Dendritic cell treated with granulocyte-macrophage colony-stimulating factor and Interleukin-4, amounts not matched to agents 40 ng/mL and 50 ng/mL, for 4 days (primary cell): ENCODE results near the gene ATP11A.

Experiments used
- H3K27ac Mint-ChIP-seq: one replicate; pipeline ENCODE4 v1.8.0; 2022; ENCODE audit warnings: mild to moderate bottlenecking, mixed read lengths
- H3K27me3 Mint-ChIP-seq: one replicate; pipeline ENCODE4 v1.8.0; 2022; ENCODE audit warnings: mild to moderate bottlenecking, mixed read lengths
- H3K36me3 Mint-ChIP-seq: one replicate; pipeline ENCODE4 v1.8.0; 2022; ENCODE audit warnings: low read depth, mixed read lengths
- H3K4me1 Mint-ChIP-seq: one replicate; pipeline ENCODE4 v1.8.0; 2022; ENCODE audit warnings: low read depth, mixed read lengths
- H3K4me3 Mint-ChIP-seq: one replicate; pipeline ENCODE4 v1.8.0; 2022; ENCODE audit warnings: mild to moderate bottlenecking, moderate library complexity, mixed read lengths
- H3K9me3 Mint-ChIP-seq: one replicate; pipeline ENCODE4 v1.8.0; 2022; ENCODE audit warnings: mixed read lengths
- intact Hi-C: fragments of 100-400 bp; cut with micrococcal nuclease; formaldehyde crosslinking; loops from one replicate; pipeline ENCODE4 v1.15.0; 2022

ATP11A gene

DNA sequence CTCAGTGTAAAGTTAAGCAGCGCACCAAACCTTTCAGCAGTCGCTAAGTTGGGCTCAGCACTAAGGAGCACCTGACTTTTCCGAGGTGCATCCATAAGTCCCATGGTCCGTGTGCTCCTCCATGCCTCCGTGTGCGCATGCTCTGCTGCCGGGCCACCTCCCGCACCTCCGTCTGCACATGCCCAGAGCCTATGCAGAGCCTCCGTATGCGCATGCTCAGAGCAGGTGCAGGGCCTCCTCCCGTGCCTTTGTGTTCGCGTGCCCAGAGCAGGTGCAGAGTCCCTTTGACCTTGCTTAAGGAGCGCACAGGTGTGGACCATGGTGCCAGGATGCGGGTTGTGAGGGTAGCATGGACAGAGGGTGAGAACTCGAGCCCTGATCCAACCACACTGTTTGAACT is 46.0 kb downstream of the ATP11A start:
- intact Hi-C loops: no loop called here
- H3K4me3 Mint-ChIP-seq: no peak overlapping the region
- no peak overlapping the region for H3K27ac Mint-ChIP-seq

DNA sequence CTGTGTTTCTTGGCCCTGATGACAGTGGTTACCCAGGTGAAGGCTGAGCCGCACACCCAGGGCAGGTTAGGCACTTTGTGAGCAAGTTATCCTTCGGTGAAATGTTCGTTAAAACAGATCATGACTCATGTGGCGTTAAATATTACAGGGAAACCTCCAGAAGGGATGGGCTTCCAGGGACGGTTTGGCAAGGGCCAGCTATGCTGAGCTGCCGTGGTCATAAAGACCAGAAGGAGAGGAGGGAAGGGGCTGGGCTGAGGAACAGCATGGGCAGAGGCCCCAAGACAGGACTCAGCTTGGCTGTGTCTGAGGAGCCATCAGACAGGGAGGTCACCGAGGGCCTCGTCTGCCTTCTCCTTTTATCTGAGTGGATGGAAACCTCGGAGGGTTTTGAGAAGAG is 47.5 kb downstream of the ATP11A start:
- Mint-ChIP-seq H3K9me3 (no peaks in the 10 kb centered on the region), H3K27me3 (no peaks in the 10 kb centered on the region), H3K4me3 (no peak overlapping the region), H3K4me1 (peaks cover 44% of the 10 kb centered on the region), H3K36me3 (peaks cover 11% of the 10 kb centered on the region), H3K27ac (no peak overlapping the region)
- intact Hi-C loops: no loop called here

More for the DNA sequence above, 46.0 kb downstream of the ATP11A start:
- Mint-ChIP-seq H3K9me3 (no peaks in the 10 kb centered on the region), H3K36me3 (peaks cover 12% of the 10 kb centered on the region), H3K27me3 (no peaks in the 10 kb centered on the region), H3K4me1 (peaks cover 38% of the 10 kb centered on the region)

DNA sequence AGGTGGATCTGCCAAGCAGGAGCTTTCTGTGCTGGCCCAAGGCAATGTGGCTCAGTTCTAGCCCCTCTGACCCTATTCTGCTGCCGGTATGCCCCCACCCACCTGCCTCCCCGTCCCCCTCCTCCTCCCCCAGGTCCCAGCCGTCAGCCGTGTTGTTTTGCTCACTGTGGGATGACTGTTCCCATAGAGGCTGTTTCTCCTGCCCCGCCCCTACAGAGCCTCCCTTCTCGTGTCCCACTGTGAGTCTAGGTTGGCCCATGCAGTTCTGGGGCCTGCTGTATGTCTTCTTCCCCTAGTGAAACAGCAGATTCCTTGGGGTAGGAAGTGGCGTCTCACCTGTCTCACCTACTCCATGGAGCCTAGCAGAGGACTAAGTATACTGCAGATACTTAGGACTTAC is 48.8 kb downstream of the ATP11A start:
- Mint-ChIP-seq H3K4me1 (peaks cover 49% of the 10 kb centered on the region), H3K36me3 (peaks cover 14% of the 10 kb centered on the region), H3K27me3 (no peaks in the 10 kb centered on the region), H3K27ac (no peak overlapping the region), H3K9me3 (no peaks in the 10 kb centered on the region), H3K4me3 (no peak overlapping the region)
- intact Hi-C loops: no loop called here

DNA sequence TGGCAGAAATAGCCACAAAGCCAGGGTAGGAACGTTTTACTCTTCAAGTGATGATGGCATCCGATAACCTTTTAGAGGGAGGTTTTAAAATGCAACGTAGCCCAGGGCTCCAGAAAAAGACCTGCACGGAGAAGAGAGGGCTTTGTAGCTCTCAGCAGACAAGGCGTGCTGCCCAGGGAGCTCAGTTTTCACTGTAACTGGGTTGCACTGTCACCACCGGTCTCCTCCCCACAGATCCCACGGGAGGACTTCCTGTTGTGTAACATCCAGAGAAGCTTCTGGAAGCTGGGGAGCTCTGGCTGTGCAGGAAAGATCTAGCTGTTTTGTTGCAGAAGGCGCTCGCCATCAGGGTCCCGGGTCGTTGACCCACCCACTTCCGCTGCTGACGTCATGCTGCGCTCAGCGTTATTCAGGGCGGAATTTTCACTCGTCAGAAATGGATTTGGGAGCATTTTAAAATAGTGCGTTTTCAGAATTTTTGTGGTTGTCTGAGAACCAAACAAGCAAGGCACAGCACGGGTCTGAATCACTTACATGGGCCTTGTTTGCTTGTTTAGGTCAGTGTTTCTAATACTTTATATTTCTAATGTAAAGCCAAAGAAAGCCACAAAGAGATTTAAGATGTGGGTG is 50.8 kb downstream of the ATP11A start:
- intact Hi-C loops: no loop called here
- Mint-ChIP-seq H3K36me3 (peaks cover 7% of the 10 kb centered on the region), H3K9me3 (no peaks in the 10 kb centered on the region), H3K4me3 (no peak overlapping the region), H3K4me1 (peaks cover 60% of the 10 kb centered on the region), H3K27ac (no peak overlapping the region), H3K27me3 (no peaks in the 10 kb centered on the region)

DNA sequence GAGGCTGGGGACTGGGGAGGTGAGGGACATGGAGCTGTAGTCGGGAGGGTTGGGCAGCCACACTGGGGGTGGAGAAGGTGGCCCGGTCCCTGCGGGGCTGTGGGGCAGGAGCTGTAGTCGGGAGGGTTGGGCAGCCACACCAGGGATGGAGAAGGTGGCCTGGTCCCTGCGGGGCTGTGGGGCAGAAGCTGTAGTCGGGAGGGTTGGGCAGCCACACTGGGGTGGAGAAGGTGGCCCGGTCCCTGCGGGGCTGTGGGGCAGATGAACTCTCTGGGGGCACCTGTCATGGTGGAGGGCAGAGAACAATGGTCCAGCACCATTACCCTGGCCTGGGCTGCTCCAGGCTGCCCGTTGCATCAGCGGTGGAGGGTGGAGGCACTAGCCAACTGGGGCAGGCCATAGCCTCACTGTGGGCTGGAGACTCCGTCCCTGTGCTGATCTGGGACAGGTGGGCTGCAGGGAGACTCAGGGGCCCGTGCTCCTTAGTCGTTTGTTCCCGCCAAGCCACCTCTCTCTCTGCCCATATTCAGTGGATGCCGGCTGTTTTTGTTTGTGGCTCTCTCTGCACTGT is 51.4 kb downstream of the ATP11A start:
- peaks cover 12% of the 10 kb centered on the region for H3K36me3 Mint-ChIP-seq
- H3K4me1 Mint-ChIP-seq: peaks cover 60% of the 10 kb centered on the region
- H3K27me3 Mint-ChIP-seq: no peaks in the 10 kb centered on the region
- intact Hi-C loops: no loop called here
- H3K9me3 Mint-ChIP-seq: no peaks in the 10 kb centered on the region
- no peak overlapping the region for H3K4me3 Mint-ChIP-seq
- no peak overlapping the region for H3K27ac Mint-ChIP-seq

DNA sequence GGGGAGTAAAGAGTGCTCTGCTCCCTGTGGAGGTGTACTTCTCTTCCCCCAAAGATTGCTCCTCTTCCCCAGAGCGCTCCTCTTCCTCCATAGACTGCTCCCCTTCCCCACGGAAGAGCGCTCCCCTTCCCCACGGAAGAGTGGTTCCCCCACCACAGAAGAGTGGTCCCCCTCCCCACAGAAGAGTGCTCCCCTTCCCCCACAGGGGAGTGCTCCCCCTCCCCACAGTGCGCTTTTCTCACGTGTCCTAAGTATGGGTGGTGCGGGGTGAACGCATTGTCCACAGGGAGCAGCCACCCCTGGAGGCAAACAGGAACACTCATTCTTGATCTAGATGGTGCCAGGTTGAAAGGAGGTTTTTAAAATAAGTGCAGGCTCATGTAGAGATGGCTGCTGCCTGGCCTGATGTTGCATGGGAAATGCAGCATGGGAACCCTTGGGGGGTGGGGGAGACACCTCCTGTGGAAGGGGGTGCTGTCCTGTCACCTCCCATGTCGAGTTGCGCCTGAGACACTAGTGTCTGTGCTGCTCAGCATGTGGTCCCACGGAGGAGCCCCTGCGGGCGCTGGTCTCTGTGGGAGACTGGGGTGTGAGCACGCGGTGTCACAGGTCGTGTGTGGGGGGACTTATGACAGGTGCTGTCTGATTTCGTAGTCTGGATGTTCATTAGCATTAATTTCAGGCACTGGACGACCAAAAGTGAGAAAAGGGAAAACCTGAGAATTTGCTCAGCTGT is 52.2 kb downstream of the ATP11A start:
- intact Hi-C loops: no loop called here
- no peaks in the 10 kb centered on the region for H3K9me3 Mint-ChIP-seq
- H3K4me1 Mint-ChIP-seq: peaks cover 56% of the 10 kb centered on the region
- no peaks in the 10 kb centered on the region for H3K27me3 Mint-ChIP-seq
- no peak overlapping the region for H3K27ac Mint-ChIP-seq
- H3K4me3 Mint-ChIP-seq: no peak overlapping the region
- H3K36me3 Mint-ChIP-seq: peaks cover 16% of the 10 kb centered on the region

DNA sequence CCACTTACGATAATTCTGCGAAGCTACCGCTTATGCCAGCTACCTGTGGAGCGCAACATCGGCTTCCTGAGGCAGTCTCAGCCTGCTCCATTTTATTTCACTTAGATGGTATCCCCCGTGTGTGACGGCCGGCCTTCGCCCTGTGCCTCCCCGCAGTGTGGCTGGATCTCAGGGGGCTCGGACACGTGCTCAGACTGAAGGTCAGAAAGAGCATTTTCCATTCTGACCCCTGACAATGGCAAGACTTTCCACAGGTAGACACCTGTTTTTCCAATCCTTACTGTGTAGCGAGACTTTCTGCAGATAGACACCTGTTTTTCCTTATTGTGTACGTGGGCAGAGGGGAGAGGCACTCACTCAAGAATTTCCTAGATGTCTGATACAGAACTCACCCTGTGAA is 52.7 kb downstream of the ATP11A start:
- intact Hi-C loops: no loop called here
- Mint-ChIP-seq H3K9me3 (no peaks in the 10 kb centered on the region), H3K27me3 (no peaks in the 10 kb centered on the region), H3K27ac (no peak overlapping the region), H3K36me3 (peaks cover 20% of the 10 kb centered on the region), H3K4me3 (no peak overlapping the region), H3K4me1 (peaks cover 51% of the 10 kb centered on the region)

DNA sequence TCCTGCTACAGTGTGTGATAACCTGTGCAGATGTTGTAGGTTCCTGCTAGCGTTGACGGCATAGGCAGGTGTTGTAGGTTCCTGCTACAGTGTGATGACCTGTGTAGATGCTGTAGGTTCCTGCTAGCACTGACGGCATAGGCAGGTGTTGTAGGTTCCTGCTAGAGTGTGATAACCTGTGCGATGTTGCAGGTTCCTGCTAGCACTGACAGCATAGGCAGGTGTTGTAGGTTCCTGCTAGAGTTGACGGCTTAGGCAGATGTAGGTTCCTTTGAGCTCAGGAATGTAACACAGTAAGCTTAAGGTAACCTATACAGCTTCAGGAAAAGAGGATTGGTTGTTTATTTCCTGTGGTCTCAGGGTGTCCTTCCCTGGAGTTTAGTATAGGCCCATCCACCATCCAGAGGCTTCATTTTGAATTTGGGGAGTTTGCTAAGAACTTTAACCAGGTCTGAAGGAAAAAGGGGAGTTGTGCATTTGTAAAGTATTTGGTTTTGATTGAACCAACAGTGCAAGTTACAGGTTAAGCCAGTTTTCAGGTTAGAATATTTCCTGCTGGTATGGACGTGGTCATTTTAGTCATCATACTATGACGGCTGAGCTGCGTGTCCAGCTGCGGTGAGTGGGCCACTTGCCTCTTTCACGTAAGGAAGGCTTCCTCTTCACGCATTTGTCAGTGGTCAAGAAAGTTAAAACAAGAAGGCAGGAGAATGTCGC is 53.8 kb downstream of the ATP11A start:
- H3K4me1 Mint-ChIP-seq: peaks cover 50% of the 10 kb centered on the region
- no peaks in the 10 kb centered on the region for H3K9me3 Mint-ChIP-seq
- H3K27me3 Mint-ChIP-seq: no peaks in the 10 kb centered on the region
- no peak overlapping the region for H3K4me3 Mint-ChIP-seq
- peaks cover 24% of the 10 kb centered on the region for H3K36me3 Mint-ChIP-seq
- intact Hi-C loops: no loop called here
- H3K27ac Mint-ChIP-seq: no peak overlapping the region

DNA sequence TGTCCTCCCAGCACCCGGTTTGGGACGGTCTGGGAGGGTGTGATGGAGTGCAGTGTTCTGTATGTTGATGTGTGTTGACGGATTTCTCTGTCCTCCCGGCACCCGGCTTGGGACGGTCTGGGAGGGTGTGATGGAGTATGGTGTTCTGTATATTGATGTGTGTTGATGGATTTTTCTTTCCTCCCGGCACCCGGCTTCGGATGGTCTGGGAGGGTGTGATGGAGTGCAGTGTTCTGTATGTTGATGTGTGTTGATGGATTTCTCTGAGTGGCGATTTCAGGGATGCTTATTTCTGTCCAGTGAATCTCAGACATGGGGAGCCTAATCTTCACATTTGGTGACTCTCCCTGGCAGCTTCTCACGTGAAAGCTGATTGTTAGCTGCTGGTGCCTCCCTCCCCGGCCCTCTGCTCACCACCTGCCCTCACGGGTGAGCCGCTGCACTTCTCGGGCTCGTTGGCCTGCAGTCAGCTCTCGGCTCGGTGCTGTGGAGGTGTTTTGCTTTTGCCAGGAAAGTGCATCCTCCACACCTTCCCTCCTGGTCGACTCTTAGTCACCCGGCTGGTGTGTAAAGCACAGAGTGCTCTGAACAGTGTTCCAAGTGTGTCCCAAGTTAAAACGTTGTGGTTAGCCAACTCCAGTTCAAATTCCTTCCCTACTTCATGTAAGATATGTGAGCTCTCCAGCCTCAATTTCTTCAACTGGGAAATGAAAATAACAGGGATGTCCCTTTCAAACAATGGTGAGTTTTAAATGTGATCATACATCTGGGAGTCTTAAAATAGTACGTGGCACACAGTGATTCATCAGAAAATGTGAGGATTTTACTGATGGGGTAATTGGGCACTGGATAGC is 54.6 kb downstream of the ATP11A start:
- Mint-ChIP-seq H3K9me3 (no peaks in the 10 kb centered on the region), H3K4me1 (peaks cover 44% of the 10 kb centered on the region), H3K4me3 (no peak overlapping the region), H3K27me3 (no peaks in the 10 kb centered on the region), H3K36me3 (peaks cover 24% of the 10 kb centered on the region), H3K27ac (no peak overlapping the region)
- intact Hi-C loops: no loop called here

DNA sequence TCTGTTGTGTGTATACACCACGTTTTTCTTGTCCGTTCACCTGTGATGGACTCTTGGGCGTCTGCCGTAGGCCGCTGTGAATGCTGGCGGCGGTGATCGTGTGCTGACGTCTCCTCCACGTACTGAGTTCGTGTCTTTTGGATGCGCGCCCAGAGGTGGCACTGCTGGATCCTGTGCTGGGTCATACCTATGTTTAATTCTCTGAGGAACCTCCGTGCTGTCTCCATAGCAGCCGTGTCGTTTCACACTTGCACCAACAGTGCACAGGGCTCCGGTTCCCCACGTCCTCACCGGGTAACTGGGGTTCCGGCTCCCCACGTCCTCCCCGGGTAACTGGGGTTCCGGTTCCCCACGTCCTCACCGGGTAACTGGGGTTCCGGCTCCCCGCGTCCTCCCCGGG is 56.2 kb downstream of the ATP11A start:
- H3K27me3 Mint-ChIP-seq: no peaks in the 10 kb centered on the region
- no peak overlapping the region for H3K27ac Mint-ChIP-seq
- no peaks in the 10 kb centered on the region for H3K9me3 Mint-ChIP-seq
- H3K4me3 Mint-ChIP-seq: no peak overlapping the region
- peaks cover 24% of the 10 kb centered on the region for H3K36me3 Mint-ChIP-seq
- intact Hi-C loops: no loop called here
- peaks cover 31% of the 10 kb centered on the region for H3K4me1 Mint-ChIP-seq

DNA sequence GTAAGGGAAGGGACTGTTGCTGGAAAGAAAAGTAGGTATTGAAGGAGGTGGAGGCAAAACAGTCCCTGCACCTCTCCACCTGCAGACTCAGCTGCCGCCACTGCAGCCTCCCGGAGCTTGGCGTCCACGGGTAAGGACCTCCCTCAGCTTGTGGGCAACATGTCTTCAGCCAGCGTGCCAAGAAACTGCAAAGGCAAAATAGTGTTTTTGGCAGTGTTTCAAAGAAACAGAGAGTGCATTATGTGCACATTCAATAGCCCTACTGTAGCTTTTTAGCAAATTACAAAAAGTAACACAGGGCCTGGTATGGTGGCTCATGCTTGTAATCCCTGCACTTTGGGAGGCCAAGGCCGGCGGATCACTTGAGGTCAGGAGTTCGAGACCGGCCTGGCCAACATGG is 57.4 kb downstream of the ATP11A start:
- H3K9me3 Mint-ChIP-seq: no peaks in the 10 kb centered on the region
- H3K4me3 Mint-ChIP-seq: no peak overlapping the region
- peaks cover 21% of the 10 kb centered on the region for H3K4me1 Mint-ChIP-seq
- H3K27ac Mint-ChIP-seq: no peak overlapping the region
- no peaks in the 10 kb centered on the region for H3K27me3 Mint-ChIP-seq
- H3K36me3 Mint-ChIP-seq: peaks cover 20% of the 10 kb centered on the region
- intact Hi-C loops: no loop called here

DNA sequence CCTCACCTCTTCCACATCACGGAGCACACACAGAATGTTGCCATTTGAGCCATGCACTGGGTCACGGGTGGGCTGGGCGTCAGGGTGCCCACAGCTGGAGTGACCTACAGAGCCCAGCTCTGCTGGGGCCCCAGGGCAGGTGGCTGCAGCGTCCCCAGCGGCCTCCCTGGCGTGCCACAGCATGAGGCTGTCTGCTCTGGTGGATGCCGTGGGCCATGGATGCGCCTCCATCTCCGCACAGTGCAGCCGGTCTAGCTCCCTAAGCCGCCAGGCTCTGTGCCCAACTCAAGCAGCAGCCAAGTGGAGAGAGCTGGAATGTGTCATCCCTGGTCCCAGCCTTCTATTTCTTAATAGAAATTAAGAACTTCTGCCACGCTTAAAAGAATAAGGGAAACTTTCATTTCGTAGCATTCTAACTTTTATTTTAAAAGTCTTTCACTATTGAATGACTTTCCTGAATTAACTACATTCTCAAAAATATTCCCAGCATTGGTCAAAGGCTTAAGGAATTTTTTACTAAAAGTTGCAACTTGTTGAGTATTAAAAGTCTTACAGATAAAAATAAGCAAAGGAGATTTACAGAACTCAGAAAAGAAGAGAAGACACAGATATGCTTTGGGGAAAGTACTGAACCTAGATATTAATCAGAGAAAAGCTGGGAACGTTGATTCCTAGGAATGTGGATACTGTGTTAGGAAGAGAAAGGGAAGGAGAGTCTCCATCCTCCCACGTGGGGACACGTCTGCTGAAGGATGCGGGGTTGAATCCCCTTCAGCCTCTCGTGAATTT is 59.3 kb downstream of the ATP11A start:
- Mint-ChIP-seq H3K27me3 (no peaks in the 10 kb centered on the region), H3K36me3 (peaks cover 17% of the 10 kb centered on the region), H3K4me1 (peaks cover 13% of the 10 kb centered on the region), H3K4me3 (no peak overlapping the region), H3K27ac (no peak overlapping the region), H3K9me3 (no peaks in the 10 kb centered on the region)
- intact Hi-C loops: no loop called here

DNA sequence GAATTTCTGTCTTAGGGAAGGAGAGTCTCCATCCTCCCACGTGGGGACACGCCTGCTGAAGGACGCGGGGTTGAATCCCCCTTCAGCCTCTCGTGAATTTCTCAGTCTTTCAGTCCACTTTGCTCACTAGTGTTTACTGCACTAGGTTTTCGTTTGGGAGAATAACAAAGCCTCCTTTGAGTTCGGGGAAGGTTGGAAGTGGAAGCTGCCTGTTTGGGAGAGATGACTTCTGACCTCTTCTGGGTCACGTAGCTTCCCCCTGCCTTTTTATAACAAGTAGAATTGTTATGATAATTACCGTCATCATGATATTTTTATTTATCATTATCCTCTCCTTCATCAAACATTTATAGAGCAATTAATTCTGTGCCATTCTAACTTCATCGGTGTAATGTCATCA is 60.7 kb downstream of the ATP11A start:
- intact Hi-C loops: no loop called here
- Mint-ChIP-seq H3K27ac (no peak overlapping the region), H3K27me3 (no peaks in the 10 kb centered on the region), H3K4me3 (no peak overlapping the region), H3K4me1 (peaks cover 7% of the 10 kb centered on the region), H3K36me3 (peaks cover 30% of the 10 kb centered on the region), H3K9me3 (no peaks in the 10 kb centered on the region)
